OCI-LY1 (cell line): Measurements from ENCODE around the gene NABP1.

Source experiments
- EZH2 ChIP-seq: fragments of 200-600 bp; sonication (generic), shearing (Covaris generic); IDR thresholded peaks from 2 replicates; pipeline ENCODE4 v1.8.0; 2017; ENCODE audit warnings: borderline replicate concordance, mixed run types, mild to moderate bottlenecking, antibody characterized with exemption, low read length, moderate library complexity, mixed read lengths
- TF ChIP-seq, protein P1 (sequence below): fragments of 200-600 bp; sonication (generic), shearing (Covaris generic); IDR thresholded peaks from 2 replicates; pipeline ENCODE4 v1.5.1; 2017; ENCODE audit warnings: mild to moderate bottlenecking, antibody characterized with exemption, low read length, moderate library complexity, mixed read lengths

DNA sequence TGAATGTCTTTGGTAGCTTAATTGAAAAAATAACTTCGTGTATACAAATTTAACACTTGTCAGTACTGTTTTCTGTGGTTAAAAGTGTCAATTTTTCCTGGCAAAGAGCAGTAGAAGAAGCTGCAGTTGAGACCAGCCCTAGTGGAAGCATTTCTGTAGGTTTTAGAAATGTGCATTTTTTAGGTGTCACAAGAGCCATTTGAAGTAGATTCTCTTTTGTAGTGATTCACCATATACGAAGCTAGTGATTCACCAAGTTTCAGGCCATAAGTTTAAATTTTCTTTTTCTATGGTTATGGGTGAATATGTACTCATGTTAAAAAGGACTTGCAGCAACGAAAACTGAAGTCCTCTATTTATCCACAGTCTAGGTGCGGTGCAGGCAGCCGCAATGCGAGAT is 4.2 kb downstream of the NABP1 start:
- TF ChIP-seq, protein P1, sequence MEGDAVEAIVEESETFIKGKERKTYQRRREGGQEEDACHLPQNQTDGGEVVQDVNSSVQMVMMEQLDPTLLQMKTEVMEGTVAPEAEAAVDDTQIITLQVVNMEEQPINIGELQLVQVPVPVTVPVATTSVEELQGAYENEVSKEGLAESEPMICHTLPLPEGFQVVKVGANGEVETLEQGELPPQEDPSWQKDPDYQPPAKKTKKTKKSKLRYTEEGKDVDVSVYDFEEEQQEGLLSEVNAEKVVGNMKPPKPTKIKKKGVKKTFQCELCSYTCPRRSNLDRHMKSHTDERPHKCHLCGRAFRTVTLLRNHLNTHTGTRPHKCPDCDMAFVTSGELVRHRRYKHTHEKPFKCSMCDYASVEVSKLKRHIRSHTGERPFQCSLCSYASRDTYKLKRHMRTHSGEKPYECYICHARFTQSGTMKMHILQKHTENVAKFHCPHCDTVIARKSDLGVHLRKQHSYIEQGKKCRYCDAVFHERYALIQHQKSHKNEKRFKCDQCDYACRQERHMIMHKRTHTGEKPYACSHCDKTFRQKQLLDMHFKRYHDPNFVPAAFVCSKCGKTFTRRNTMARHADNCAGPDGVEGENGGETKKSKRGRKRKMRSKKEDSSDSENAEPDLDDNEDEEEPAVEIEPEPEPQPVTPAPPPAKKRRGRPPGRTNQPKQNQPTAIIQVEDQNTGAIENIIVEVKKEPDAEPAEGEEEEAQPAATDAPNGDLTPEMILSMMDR: no peak
- no peak for TF ChIP-seq EZH2
